Activated CD8-positive, alpha-beta memory T cell treated with anti-CD3 and anti-CD28 coated beads, Interleukin-2, amount 50 U/mL, for 1 hour (primary cell): ENCODE results near the gene DBNDD1.

ENCODE experiments used
- DNase-seq: peaks from one replicate; pipeline ENCODE4 v3.0.0-alpha.2; 2020; ENCODE audit errors: extremely low read depth

DBNDD1 gene

DNA sequence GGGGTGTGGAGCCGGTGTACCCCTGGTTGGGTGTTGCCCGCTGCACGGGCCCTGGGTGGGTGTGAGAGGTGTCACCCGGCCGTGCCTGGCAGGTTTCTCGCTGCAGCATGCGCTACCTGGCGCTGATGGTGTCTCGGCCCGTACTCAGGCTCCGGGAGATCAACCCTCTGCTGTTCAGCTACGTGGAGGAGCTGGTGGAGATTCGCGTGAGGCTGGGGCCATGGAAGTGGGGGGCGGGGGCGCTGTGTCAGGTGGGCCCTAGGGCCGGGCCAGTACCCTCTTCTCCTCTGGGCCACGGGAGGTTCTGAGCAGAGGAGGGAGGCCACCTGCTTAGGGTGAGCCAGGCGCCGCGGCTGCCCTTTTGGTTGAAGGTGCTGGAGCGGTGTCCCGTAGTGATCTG is 57.3 kb downstream of the DBNDD1 start:
- no peak for DNase-seq

DNA sequence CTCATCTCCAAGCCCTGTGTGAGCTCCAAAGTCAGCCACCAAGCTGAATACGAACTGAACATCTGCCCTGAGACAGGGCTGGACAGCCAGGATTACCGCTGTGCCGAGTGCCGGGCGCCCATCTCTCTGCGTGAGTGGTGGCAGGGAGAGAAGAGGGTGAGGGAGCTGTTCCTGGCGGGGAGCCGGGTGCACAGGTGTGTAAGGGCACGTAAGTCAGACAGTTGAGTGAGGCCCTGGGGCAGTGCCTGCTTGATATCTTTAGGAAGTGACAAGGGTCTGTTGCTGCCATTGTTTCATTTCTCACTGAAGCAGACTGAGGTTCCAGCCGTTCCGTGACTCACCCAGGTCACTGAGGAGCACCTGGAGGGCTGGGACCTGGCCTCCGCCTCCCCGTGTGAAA is 58.3 kb downstream of the DBNDD1 start:
- DNase-seq: no peak

DNA sequence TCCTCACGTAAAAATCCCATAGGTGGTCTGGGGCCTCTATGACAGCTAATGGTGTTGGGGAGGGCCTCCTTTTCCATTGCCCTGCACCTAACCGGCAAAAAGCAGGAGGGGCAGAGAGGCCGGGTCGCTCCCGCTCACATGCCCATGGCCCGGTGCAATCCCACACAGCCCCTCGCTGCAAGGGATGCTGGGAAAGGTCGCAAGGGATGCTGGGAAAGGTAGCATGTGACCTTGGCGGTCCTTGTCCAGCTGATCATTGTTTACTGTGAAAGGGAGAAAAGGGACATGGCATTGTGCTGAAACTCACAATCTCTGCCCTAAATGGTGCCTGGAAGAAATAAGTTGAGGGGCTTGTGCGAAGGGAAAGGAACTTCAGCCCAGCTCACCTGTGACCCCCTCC is 60.7 kb downstream of the DBNDD1 start:
- no peak for DNase-seq

DNA sequence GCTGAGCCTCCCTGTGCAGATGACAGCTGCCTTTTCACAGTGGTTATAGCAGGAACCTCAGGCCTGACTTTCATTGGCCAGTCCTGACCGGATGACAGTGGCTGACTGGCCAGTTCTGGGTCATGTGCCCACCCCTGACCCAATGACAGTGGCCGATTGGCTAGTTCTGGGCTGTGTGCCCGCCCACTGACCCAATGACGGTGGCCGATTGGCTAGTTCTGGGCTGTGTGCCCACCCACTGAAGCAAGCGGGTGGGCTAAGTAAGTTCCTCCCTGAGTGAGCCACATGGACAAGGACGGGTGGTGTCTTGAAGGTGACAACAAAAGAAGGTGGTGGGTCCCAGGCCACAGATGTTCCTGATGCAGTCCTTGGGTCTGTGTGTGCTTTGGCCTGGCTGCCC is 61.2 kb downstream of the DBNDD1 start:
- no peak for DNase-seq

DNA sequence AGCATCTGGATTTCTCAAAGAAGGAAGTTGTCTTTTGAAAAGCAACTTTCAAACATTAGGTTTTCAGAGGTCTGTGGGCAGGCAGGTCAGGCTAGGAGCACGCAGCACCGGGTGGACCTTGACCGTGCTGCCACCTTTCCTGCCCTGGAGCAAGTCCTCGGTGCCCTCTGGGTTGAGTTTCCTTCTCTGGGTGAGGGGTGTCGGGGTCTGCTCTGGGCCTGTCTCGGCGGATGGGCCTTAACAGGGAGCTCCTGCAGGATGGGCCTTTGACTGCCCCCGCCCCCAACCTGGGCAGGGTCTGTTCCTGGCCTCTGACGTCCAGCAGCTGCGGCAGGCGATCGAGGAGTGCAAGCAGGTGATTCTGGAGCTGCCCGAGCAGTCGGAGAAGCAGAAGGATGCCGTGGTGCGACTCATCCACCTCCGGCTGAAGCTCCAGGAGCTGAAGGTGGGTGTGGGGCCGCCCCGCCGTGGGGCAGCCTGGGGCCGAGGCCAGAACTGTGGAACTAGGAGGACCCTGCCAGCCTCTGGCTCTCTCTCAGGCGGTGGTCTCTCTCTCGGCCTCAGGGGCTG is 62.0 kb downstream of the DBNDD1 start:
- DNase-seq: no peak

DNA sequence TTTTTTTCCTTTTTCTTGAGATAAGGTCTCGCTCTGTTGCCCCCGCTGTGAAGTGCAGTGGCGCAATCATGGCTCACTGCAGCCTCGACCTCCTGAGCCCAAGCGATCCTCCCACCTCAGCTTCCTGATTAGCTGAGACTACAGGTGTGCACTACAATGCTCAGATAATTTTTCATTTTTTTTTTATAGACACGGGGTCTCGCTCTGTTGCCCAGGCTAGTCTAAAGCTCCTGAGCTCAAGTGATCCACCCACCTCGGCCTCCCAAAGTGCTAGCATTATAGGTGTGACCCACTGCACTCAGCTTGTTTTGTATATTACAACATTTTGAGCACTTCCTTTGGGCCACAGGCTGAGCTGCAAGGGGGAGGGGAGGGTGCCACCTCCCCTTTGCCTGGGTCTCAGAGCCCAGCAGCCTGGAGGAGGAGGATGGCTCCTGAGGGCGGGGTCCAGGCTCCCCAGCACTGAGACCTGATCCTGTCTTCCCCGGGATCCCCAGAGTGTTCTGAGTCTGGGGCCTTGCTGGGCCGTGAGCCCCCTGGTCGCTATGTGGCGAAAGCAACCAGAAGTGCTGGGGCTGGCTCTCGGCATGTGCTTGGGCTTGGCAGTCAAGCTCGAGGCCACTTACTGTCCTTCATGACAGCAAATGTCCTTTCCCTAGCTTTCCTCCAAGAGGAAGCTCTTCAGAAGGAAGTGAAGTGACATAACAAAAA is 62.6 kb downstream of the DBNDD1 start:
- DNase-seq: no peak

DNA sequence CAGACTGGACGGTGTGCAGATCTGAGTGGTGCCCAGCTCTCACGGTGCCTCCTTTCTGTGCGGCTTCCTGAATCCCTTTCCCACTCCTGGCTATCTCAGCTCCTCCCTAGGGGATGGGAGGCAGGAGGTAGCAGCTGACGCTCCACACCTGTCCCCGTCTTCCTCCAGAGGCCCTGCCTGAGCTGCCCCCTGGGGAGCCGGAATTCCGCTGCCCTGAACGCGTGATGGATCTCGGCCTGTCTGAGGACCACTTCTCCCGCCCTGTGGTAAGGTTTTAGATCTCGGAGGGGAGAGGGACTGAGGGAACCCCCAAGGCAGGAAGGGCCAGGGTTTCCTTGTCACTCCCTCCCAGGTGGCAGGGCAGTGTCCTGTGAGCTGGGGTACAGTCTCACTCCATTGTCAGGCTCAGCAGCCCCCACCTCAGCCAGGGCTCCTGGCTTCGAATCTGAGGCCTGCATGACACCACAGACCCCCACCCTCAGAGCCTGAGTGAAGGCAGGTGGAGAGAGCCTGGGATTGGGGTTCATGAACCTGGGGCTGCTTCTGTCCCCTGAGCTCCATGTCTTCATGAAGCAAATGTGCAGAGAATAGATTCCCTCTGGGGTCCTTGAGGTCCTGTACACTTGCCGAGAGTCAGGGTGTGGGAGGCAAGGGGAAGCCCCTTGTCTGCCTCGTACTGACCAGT is 64.1 kb downstream of the DBNDD1 start:
- DNase-seq: no peak
